ENCODE data around the gene FBXO46. TPM values are rescaled to one million over a fixed set of nuclear protein-coding genes. Genes with fewer than 3 reads are reported as not detected.
A peak's percentile ranks its signal among the peaks of the same experiment; 100 is the strongest.

The FBXO46 gene
- total and polyA plus RNA-seq, 12 donors = 5.2 to 13.5 (median 9.1) TPM

- H3K27ac ChIP-seq = peak overlapping the region; percentile 74 to 97 (median 94)
- no peaks in the 10 kb centered on the region for H3K27me3 ChIP-seq
- DNase-seq = no peak
- no peaks in the 10 kb centered on the region for H3K9me3 ChIP-seq
- no peak for TF ChIP-seq CTCF (IDR thresholded peaks at IDR 0.05)
- ATAC-seq = peak in 3 of 8 donors; percentile 2 to 24 (median 2)
- peaks cover 3 to 40% (median 20%) of the 10 kb centered on the region in 9 donors for H3K4me1 ChIP-seq
- 39 to 47% methylated on average over 12 of the region's 12 CpGs for WGBS, 2 donors
- H3K36me3 ChIP-seq = peaks cover 0 to 25% (median 3%) of the 10 kb centered on the region in 9 donors
- intact Hi-C loops (cut with DNase I) = loop anchor here in 6 of 10 donors (1.0 to 5.0 kb wide), 4 partner anchors 26 to 51 kb away; partner anchors contain the start of genes SIX5 (in 6 of the 6) and QPCTL (in 3 of the 6)
- peak overlapping the region; percentile 9 to 87 (median 63) for H3K4me3 ChIP-seq
Observed at GRCh38 chr19:45717983-45718650, 12.6 kb downstream of the FBXO46 start.

GRCh38 chr19:45717131-45717982 is 13.3 kb downstream of the FBXO46 start:
- intact Hi-C loops (cut with DNase I) = loop anchor here in 6 of 10 donors (1.0 to 5.0 kb wide), 4 partner anchors 25 to 52 kb away; partner anchors contain the start of genes SIX5 (in 6 of the 6) and QPCTL (in 3 of the 6)
- H3K27me3 ChIP-seq = no peaks in the 10 kb centered on the region
- H3K36me3 ChIP-seq = peaks cover 0 to 28% (median 8%) of the 10 kb centered on the region in 9 donors
- H3K4me1 ChIP-seq = peaks cover 3 to 35% (median 20%) of the 10 kb centered on the region in 9 donors
- ATAC-seq (peak; percentile 97 to 99 (median 98)), DNase-seq (peak; percentile 99)
- 0 to 1% methylated on average over 51 of the region's 51 CpGs for WGBS, 2 donors
- peak overlapping the region; percentile 74 to 97 (median 94) for H3K27ac ChIP-seq
- peak in 5 of 9 donors; percentile 7 to 41 (median 14) for TF ChIP-seq CTCF (IDR thresholded peaks at IDR 0.05)
- peak overlapping the region; percentile 48 to 87 (median 64) for H3K4me3 ChIP-seq
- no peaks in the 10 kb centered on the region for H3K9me3 ChIP-seq

GRCh38 chr19:45716359-45717130 is 14.2 kb downstream of the FBXO46 start:
- Histone ChIP-seq H3K4me1 (peaks cover 3 to 27% (median 20%) of the 10 kb centered on the region in 9 donors), H3K4me3 (peak overlapping the region; percentile 48 to 87 (median 64)), H3K27me3 (no peaks in the 10 kb centered on the region), H3K36me3 (peaks cover 0 to 30% (median 15%) of the 10 kb centered on the region in 9 donors), H3K27ac (peak overlapping the region; percentile 47 to 97 (median 92)), H3K9me3 (no peaks in the 10 kb centered on the region)
- intact Hi-C loops (cut with DNase I) = loop anchor here in 6 of 10 donors (1.0 to 5.0 kb wide), 4 partner anchors 24 to 53 kb away; partner anchors contain the start of genes SIX5 (in 6 of the 6) and QPCTL (in 3 of the 6)
- DNase-seq (no peak), ATAC-seq (peak in 1 of 8 donors; percentile 3)
- 2 to 3% methylated on average over 24 of the region's 24 CpGs for WGBS, 2 donors
- no peak for TF ChIP-seq CTCF (IDR thresholded peaks at IDR 0.05)

All from heart right ventricle (tissue), 16 donors.